Upper lobe of left lung (tissue), 6 donors: Measurements from ENCODE around the gene DPF3. TPM values are rescaled to one million over a fixed set of nuclear protein-coding genes. Genes with fewer than 3 reads are reported as not detected.
"Not testable (repeated sequence)": the region's sequence is repeated elsewhere in the genome, so short reads cannot be mapped to it uniquely, and the experiment has no call there.

Experiments used
- ATAC-seq, 2 donors: fragments of 200-7000 bp; cut with Tn5 transposase; one replicate each; pipeline ENCODE4 v1.9.1; 2022; ENCODE audit warnings: mild to moderate bottlenecking in 2 of 2, moderate library complexity in 2 of 2; ENCODE audit not compliant: low FRiP score in 2 of 2
- DNase-seq, 2 donors: peaks; one replicate each; pipeline ENCODE4 v3.0.0-alpha.2; 2019 to 2020
- H3K27ac ChIP-seq, 4 donors: fragments of 200-600 bp; sonication (generic); one replicate each; pipeline ENCODE4 v1.5.1; 2016 to 2019
- H3K27me3 ChIP-seq, 4 donors: fragments of 200-600 bp; sonication (generic); one replicate each; pipeline ENCODE4 v1.5.1; 2017 to 2019
- H3K36me3 ChIP-seq, 4 donors: fragments of 200-600 bp; sonication (generic); one replicate each; pipeline ENCODE4 v1.5.1; 2016 to 2019
- H3K4me1 ChIP-seq, 4 donors: fragments of 200-600 bp; sonication (generic); one replicate each; pipeline ENCODE4 v1.5.1; 2018 to 2019
- H3K4me3 ChIP-seq, 4 donors: fragments of 200-600 bp; sonication (generic); one replicate each; pipeline ENCODE4 v1.5.1; 2017 to 2019; ENCODE audit warnings: mild to moderate bottlenecking in 2 of 4, moderate library complexity in 1 of 4
- H3K9me3 ChIP-seq, 4 donors: fragments of 200-600 bp; sonication (generic); one replicate each; pipeline ENCODE4 v1.5.1; 2018 to 2019
- CTCF ChIP-seq, 6 experiments: fragments of 450-650 bp in 4 of 6; fragments of 200-600 bp in 2 of 6; sonication (generic) in 2 of 6; IDR thresholded peaks; one replicate each; pipeline ENCODE4 v1.5.1; 2016 to 2019; ENCODE audit warnings: antibody characterized with exemption in 6 of 6
- EP300 ChIP-seq, 4 donors: sonication (generic); formaldehyde crosslinking; IDR thresholded peaks; one replicate each; pipeline ENCODE4 v1.5.1; 2017; ENCODE audit warnings: antibody characterized with exemption in 4 of 4, control low read depth in 2 of 4
- POLR2A ChIP-seq, 4 donors: fragments of 450-650 bp; IDR thresholded peaks; one replicate each; pipeline ENCODE4 v1.5.1; 2016 to 2017; ENCODE audit warnings: antibody characterized with exemption in 4 of 4, mild to moderate bottlenecking in 2 of 4
- POLR2AphosphoS5 ChIP-seq, 2 donors: sonication (generic); formaldehyde crosslinking; IDR thresholded peaks; one replicate each; pipeline ENCODE4 v1.5.1; 2017; ENCODE audit warnings: antibody characterized with exemption in 2 of 2
- WGBS, 2 donors: methylation state at CpG; one replicate each; pipeline ENCODE4 v1.1.5; 2017 to 2018; 5-methylcytosine and 5-hydroxymethylcytosine counted together
- total RNA-seq, 6 donors: library from RNA; depleted of rRNA in 4 of 6; stranded (reverse); fragments of >200 nt in 4 of 6; gene quantifications; one replicate each; pipeline versions ENCODE4 v1.1.0 to v1.2.1, GENCODE V29; 2016 to 2021
- donor health status: DM: no; HTN: no; CAD: no; lungs with moderate emphysema.
- donor health status: DM: no; HTN: yes; CAD: no; lungs with severe emphysema.

Gene DPF3
- total RNA-seq, 6 donors from 2014 or later, result 0.30 to 1.3 (median 1.0) TPM

GRCh38 chr14:72753044-72753710, 140.7 kb downstream of the DPF3 start:
- Histone ChIP-seq H3K9me3 (peaks cover under 1 to 4% (median under 1%) of the 10 kb centered on the region in 4 donors), H3K27me3 (no peaks in the 10 kb centered on the region), H3K4me1 (no peaks in the 10 kb centered on the region), H3K27ac (no peak overlapping the region), H3K4me3 (no peak overlapping the region), H3K36me3 (no peaks in the 10 kb centered on the region)
- WGBS, 2 donors, result 83 to 84% methylated on average over 7 to 8 of the region's 8 CpGs
- ATAC-seq (no peak), DNase-seq (no peak)
- TF ChIP-seq EP300 (IDR thresholded peaks at IDR 0.05), result no peak
- TF ChIP-seq POLR2A (IDR thresholded peaks at IDR 0.05), result no peak
- no peak for TF ChIP-seq CTCF (IDR thresholded peaks at IDR 0.05)
- no peak for TF ChIP-seq POLR2AphosphoS5 (IDR thresholded peaks at IDR 0.05)

GRCh38 chr14:72752034-72752412, 141.9 kb downstream of the DPF3 start:
- 91 to 97% methylated on average over 3 of the region's 3 CpGs for WGBS, 2 donors
- Histone ChIP-seq H3K4me1 (no peaks in the 10 kb centered on the region), H3K27ac (no peak overlapping the region), H3K36me3 (no peaks in the 10 kb centered on the region), H3K27me3 (no peaks in the 10 kb centered on the region), H3K4me3 (no peak overlapping the region), H3K9me3 (peaks cover 0 to 3% (median 0%) of the 10 kb centered on the region in 4 donors)
- DNase-seq (no peak), ATAC-seq (no peak)
- TF ChIP-seq POLR2A (IDR thresholded peaks at IDR 0.05), result no peak
- TF ChIP-seq CTCF (IDR thresholded peaks at IDR 0.05), result no peak
- TF ChIP-seq POLR2AphosphoS5 (IDR thresholded peaks at IDR 0.05), result no peak
- no peak for TF ChIP-seq EP300 (IDR thresholded peaks at IDR 0.05)

GRCh38 chr14:72751276-72752033, 142.4 kb downstream of the DPF3 start:
- TF ChIP-seq POLR2A (IDR thresholded peaks at IDR 0.05) (no peak), CTCF (IDR thresholded peaks at IDR 0.05) (no peak), EP300 (IDR thresholded peaks at IDR 0.05) (no peak), POLR2AphosphoS5 (IDR thresholded peaks at IDR 0.05) (no peak)
- Histone ChIP-seq H3K27ac (no peak overlapping the region), H3K36me3 (no peaks in the 10 kb centered on the region), H3K27me3 (no peaks in the 10 kb centered on the region), H3K4me3 (no peak overlapping the region), H3K4me1 (no peaks in the 10 kb centered on the region), H3K9me3 (peaks cover 0 to 3% (median 0%) of the 10 kb centered on the region in 4 donors)
- ATAC-seq (no peak), DNase-seq (no peak)
- 90 to 94% methylated on average over 9 of the region's 9 CpGs for WGBS, 2 donors

- not testable (repeated sequence) for H3K4me1 ChIP-seq, H3K27ac ChIP-seq, H3K9me3 ChIP-seq, H3K4me3 ChIP-seq, DNase-seq, ATAC-seq, H3K36me3 ChIP-seq, H3K27me3 ChIP-seq
- WGBS, 2 donors, result 94 to 95% methylated on average over 4 of the region's 4 CpGs
Measured at GRCh38 chr14:72748921-72749320, 145.0 kb downstream of the DPF3 start.

DNA sequence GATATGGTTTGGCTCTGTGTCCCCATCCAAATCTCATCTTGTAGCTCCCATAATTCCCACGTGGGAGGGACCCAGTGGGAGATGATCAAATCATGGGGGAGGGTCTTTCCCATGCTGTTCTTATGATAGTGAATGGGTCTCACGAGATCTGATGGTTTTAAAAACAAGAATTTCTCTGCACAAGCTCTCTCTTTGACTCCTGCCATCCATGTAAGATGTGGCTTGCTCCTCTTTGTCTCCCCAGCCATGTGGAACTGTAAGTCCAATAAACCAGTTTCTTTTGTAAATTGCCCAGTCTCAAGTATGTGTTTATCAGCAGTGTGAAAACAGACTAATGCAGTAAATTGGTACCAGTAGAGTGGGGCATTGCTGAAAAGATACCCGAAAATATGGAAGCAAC, 146.2 kb downstream of the DPF3 start:
- ATAC-seq (no peak), DNase-seq (no peak)
- H3K4me1 ChIP-seq, result no peaks in the 10 kb centered on the region
- no peak overlapping the region for H3K4me3 ChIP-seq
- H3K9me3 ChIP-seq, result peaks cover 0 to 3% (median 0%) of the 10 kb centered on the region in 4 donors
- WGBS, 2 donors, result 70 to 80% methylated on average over 3 of the region's 3 CpGs
- H3K36me3 ChIP-seq, result no peaks in the 10 kb centered on the region
- no peak for TF ChIP-seq EP300 (IDR thresholded peaks at IDR 0.05)
- no peak for TF ChIP-seq CTCF (IDR thresholded peaks at IDR 0.05)
- no peak for TF ChIP-seq POLR2AphosphoS5 (IDR thresholded peaks at IDR 0.05)
- no peak for TF ChIP-seq POLR2A (IDR thresholded peaks at IDR 0.05)
- no peaks in the 10 kb centered on the region for H3K27me3 ChIP-seq
- H3K27ac ChIP-seq, result no peak overlapping the region
